BE2C (cell line): Measurements from ENCODE around the gene CR1.

Experiments
- DNase-seq: peaks from one replicate; pipeline ENCODE4 v3.0.0-alpha.2; 2020
- H3K27me3 ChIP-seq: fragments of 250-450 bp; sonication (Bioruptor Pico); 2 replicates; pipeline ENCODE4 v1.5.1; 2020; ENCODE audit warnings: mild to moderate bottlenecking
- H3K36me3 ChIP-seq: fragments of 250-450 bp; sonication (Bioruptor Pico); 2 replicates; pipeline ENCODE4 v1.5.1; 2020; ENCODE audit warnings: mild to moderate bottlenecking
- H3K4me1 ChIP-seq: fragments of 250-450 bp; sonication (Bioruptor Pico); 2 replicates; pipeline ENCODE4 v1.5.1; 2020
- H3K4me3 ChIP-seq: 2 replicates; pipeline ENCODE4 v1.5.1; 2011; ENCODE audit warnings: low read depth, low read length
- H3K9me3 ChIP-seq: fragments of 250-450 bp; sonication (Bioruptor Pico); 2 replicates; pipeline ENCODE4 v1.5.1; 2020
- CTCF ChIP-seq: IDR thresholded peaks from 2 replicates; pipeline ENCODE4 v1.5.1; 2012; ENCODE audit warnings: mild to moderate bottlenecking, low read depth, low read length

The CR1 gene

GRCh38 chr1:207691010-207691409 is 195.1 kb downstream of the CR1 start:
- DNase-seq: no peak
- H3K27me3 ChIP-seq: peaks cover 26% of the 10 kb centered on the region
- H3K36me3 ChIP-seq: no peaks in the 10 kb centered on the region
- H3K4me3 ChIP-seq: no peak overlapping the region
- no peaks in the 10 kb centered on the region for H3K4me1 ChIP-seq
- H3K9me3 ChIP-seq: no peaks in the 10 kb centered on the region
- TF ChIP-seq CTCF: no peak
